SK-N-SH treated with all-trans-retinoic acid at 6 μM for 48 hours (cell line): Measurements from ENCODE around the gene NFIB.

Experiments
- CSDC2 ChIP-seq: fragments of 250-450 bp; sonication (Bioruptor Pico); IDR thresholded peaks from 2 replicates; pipeline ENCODE4 v1.5.0; 2020; ENCODE audit warnings: mild to moderate bottlenecking, moderate library complexity
- CSRNP3 ChIP-seq: fragments of 250-450 bp; sonication (Bioruptor Pico); IDR thresholded peaks from 2 replicates; pipeline ENCODE4 v1.5.1; 2021; ENCODE audit warnings: mild to moderate bottlenecking, moderate library complexity
- RARB ChIP-seq: fragments of 250-450 bp; sonication (Bioruptor Pico); IDR thresholded peaks from 2 replicates; pipeline ENCODE4 v1.8.0; 2021; ENCODE audit warnings: mild to moderate bottlenecking, moderate library complexity
- ZNF70 ChIP-seq: fragments of 450-650 bp; formaldehyde crosslinking; IDR thresholded peaks from 2 replicates; pipeline ENCODE4 v1.5.0; 2020; ENCODE audit warnings: mild to moderate bottlenecking, moderate library complexity

- TF ChIP-seq CSRNP3 (CRISPR knock-in tag) (no peak), RARB (no peak), ZNF70 (CRISPR knock-in tag) (no peak), CSDC2 (no peak)
Observed at GRCh38 chr9:14170392-14170931, 143.5 kb downstream of the NFIB start.
